GM18868 (cell line): ENCODE measurements around the gene AGPAT3.

Experiments used
- ATAC-seq: cut with Tn5 transposase; IDR thresholded peaks from one replicate; pipeline ENCODE4 v1.9.1; 2021; ENCODE audit warnings: mild to moderate bottlenecking, moderate library complexity; ENCODE audit not compliant: unreplicated experiment

The AGPAT3 gene

DNA sequence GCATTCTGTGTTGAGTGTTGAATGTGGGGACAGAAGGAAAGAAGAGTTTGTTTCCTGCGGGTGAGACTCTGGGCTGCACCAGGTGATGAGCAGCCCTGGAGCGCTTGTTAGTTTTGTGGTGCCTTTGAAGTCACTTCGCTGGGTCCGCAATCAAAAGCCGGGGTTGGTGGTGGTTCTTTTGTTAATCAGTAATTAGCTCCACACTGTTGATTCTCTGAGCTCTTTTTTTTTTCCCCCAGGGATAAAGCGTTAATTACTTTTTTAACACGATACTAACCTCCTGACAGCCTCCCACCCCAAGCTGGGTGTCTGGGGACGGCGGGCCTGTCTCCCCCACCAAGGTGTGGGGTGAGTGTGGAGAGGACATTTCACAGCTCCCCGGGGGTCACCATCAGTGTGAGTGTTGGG, 56.6 kb downstream of the AGPAT3 start:
- no peak for ATAC-seq

DNA sequence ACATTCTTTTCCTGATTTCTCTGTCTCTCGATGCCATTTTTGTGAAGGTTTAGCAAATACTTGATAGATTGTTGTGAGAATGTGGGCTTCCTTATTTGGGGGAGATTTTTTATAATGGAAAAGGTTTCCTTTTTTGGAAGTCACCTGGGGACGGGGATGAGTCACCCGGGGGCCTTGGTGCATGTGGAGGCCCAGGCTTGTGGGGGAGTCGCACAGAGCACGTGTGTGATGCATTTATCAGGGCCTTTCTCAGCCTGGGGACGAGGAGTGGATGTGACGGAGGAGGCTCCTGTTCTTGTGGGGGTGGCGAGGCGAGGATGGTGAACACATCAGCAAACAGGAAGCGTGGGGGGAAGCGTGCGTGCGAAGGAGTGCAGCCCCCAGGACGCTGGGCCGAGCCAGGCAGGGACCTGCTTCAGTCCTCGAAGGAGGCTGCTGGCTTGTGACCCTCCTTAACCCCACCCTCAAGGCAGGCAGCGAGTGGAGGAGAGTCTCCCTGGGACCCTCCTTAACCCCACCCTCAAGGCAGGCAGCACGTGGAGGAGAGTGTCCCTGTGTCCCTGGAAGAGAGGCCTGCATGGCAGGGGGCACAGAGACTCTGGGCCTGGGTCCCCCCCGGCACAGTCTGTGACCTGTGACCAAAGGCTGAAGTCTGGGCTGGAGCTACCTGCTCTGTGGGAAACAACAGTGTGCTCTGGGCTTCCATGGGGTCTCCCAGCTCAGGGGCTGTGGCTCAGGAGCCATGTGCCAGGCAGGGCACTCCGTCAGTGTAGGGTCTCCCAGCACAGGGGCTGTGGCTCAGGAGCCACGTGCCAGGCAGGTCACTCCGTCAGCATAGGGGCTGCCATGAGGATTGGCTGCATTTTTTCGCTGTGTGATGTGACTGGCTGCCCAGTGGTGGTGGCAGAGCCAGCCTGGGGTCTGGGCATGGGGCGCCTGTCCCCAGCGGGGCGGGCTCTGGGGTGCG, 57.2 kb downstream of the AGPAT3 start:
- no peak for ATAC-seq

DNA sequence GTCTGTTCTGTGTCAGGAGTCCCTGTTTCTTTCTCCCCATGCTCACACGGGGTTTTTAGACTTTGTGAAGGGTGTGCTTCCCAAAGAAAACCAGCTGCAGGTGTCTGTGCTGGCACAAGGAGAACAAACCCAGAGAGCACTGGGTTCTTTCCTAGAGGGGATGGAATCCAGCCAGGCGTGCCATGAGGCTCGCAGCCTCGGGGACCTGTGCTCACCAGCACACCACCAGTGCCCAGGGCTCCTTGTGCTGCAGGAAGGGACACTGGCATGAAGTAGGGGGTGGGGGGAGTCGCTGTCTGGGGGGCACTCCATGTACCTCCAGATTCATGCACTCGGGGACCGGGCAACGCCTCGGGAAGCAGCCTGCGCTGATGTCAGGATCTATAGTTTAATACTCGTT, 57.9 kb downstream of the AGPAT3 start:
- ATAC-seq = no peak

DNA sequence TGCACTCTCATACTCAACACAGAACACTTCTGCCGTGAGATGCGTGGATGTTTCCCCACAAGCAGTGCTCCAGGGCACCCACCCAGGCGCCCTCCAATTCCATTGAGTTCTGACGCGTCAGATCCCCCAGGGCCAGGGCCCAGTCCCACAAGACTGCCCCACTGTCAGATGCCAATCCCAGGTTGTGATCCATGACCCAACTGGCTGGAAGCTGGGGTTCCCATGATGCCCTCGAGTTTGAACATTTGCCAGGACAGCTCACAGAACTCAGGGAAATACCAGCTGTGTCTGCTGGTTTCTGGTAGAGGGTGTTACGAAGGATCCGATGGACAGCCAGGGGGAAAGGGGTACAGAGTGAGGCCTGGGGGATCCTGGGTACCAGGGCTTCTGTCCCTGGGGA, 58.4 kb downstream of the AGPAT3 start:
- ATAC-seq = no peak

DNA sequence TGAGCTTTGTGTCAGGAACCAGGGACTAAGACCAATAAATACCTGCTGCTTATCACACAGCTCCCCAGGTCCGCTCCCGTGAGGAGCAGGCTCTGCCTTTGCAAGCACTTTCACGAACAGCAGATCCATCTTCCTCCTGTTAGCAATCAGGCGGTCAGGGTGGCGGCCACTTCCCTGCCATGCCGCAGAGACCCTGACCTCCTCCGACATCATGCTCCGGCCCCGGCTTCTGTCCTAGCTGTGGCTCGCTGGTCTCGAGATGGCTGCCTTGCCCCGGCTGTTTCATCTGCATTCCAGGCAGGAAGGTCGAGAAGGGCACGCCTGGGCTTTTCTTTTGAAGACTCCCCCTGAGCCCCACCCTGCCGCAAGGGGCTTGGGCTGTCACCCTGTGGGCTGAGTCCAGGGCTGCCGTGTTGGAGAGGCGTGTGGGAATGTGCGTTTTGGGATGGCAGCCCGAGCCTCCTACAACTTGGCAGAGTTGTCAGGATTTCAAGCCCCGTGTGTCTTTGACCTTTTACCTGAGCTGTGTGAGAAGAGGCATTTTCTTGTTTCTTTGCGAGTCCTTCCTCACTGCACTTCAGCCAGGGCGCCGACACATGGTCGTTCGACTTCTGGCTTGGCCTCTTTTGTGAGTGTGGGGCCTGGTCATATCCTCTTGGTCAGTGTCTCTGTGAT, 59.5 kb downstream of the AGPAT3 start:
- ATAC-seq = no peak

DNA sequence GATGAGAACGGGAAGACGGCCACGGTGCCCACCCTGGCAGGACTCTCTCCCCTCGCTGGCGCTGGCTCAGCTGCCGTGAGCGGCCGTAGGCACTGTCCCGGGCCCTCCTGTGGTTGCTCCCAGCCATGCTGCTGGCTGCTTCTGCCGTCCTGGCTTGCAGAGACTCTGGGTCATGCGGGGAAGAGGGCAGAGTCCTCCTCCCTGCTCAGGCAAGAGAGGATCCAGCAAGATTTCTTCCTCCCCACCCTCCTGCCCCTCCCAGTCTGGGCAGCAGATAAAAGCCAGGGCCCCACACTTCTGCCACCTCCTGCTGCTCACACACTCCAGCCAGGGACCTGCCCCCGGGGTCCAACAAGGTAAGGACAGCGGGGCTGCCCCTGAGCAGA, 60.1 kb downstream of the AGPAT3 start:
- no peak for ATAC-seq

DNA sequence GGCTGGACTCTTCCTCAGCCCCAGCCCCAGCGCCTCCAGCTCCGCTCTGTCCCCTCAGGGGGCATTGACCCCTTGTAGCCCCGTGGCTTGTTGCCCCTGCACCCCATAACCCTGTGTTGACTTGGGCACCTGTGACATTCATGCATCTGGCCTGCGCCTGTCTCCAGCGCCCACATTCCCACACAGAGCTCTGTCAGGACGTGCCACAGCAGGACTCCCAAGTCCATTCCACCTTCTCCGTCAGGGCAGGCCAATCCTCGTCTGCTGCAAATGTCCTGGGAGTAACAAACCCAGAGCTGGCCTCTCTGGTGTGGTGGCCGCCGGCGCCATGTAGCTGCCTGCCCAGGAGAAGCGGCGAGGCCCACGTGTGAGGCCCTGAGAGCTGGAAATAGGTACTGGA, 60.6 kb downstream of the AGPAT3 start:
- ATAC-seq = no peak

DNA sequence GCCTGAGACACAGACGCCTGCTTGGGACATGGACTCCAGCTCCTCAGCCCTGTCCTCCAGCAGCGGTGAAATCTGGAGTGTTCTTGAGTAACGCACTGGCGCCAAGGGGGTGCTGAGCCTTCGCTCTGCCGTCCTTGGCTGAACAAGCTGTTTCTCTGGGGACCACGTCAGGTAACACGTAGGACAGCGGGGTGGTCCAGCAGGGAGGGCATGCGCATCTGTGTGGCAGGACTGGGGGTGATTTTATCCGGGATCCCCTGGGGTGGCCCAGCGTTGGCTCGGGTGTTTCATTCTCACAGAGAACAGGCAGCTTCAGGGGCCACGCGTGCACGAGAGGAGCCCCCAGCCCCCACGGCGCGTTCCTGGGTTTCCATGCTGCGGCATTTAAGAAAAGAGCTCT, 61.2 kb downstream of the AGPAT3 start:
- no peak for ATAC-seq

DNA sequence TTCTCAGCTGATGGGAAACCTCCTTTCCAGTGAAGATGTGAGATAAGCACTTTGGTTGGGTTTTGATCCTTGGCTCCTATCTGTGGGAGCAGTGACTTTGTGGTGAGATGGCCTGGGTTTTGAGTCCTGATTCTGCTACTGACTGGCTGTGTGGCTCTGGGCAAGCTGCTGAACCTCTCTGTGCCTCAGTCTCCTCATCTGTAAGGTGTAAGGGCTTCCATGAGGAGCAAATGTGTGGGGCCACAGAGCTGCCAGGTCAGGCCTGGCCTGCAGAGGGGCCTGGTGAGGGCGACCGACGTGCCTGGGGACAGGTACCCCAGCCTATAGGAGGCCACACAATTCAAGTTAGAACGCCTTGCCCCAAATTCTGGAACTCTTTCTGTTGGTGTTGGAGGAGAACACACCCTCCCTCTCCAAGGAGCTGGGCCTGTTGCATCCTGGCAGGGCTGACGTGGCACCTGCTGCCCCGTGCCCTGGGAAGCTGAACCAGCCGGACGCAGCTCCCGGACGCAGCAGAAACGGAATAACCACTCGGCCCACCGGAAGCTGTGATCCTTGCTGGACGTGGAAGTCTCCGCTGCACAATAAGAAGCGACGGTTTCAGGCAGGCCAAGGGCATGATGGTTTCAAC, 62.7 kb downstream of the AGPAT3 start:
- ATAC-seq = no peak

DNA sequence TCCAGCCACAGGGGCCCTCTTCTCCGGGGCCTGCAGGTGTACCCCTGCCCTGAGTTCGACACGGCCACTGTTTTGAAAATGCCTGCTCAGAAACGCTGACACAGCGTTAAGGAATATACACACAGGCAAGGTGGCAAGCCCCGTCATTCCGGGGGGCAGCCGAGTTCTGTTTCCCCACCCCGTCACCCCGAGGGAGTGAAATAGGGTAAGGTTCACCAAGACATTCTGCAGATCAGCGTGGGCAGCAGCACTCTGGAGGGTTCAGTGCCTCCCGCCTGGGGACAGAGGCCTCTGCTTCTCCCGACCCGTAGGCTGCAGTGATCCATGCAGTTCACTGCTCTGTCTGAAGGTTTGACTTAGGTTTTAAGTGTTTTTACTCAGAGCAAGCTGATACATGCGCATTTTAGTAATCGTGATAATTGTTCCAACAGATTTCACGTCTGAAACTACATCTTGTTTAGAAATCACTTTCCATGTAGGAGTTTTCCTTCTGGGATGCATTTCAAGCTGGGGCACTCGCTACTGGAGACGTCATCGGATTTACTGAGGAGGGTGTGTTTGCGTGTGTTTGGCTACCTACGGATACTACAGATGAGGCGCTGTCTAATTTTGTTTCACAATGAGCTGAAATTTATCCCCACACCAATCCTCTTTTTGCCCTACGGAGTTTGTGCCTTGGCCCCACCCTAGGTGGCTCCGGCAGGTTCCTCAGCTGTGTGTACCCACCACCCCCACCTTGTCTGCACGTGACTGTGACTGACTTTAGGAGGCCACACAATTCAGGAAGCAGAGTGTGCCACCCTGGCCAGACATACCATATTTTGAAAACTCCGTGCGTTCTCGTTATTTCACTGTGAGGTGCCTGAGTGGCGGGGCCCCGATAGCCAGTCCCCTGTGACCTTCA, 63.5 kb downstream of the AGPAT3 start:
- no peak for ATAC-seq

DNA sequence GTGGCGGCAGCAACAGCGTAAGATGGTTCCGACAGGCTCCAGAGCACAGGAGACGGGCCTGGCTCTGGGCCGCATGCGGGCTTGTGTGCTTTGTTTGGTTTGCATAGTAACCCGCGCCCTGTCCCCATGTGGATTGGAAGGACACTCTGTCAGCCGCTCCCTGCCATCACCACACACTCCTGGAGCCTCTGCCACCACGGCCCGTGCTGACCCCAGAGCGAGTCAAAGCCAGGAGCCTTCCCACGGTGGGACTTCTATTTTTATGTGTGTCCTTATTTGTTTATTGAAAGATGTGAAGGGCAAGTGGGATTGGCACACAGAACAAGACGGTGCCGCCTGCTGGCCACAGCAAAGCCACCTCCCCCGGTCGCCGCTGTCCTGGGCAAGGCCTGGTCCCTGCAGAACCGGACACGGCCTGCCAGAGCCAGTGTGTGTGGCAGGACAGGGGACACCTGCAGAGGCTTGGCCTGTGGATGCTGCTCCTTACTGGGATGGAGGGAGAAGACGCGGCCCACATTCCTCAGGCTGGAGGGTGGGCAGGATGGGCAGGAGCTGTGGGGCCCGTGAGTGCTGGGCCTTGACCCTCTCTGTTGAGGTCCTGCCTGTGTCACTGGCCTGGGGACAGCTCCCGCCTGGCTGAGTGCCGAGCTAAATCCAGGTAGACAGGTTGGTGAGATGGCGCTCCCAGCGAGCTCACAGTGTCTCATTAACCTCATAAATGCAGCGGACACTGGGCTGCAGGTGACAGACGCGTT, 64.4 kb downstream of the AGPAT3 start:
- no peak for ATAC-seq

DNA sequence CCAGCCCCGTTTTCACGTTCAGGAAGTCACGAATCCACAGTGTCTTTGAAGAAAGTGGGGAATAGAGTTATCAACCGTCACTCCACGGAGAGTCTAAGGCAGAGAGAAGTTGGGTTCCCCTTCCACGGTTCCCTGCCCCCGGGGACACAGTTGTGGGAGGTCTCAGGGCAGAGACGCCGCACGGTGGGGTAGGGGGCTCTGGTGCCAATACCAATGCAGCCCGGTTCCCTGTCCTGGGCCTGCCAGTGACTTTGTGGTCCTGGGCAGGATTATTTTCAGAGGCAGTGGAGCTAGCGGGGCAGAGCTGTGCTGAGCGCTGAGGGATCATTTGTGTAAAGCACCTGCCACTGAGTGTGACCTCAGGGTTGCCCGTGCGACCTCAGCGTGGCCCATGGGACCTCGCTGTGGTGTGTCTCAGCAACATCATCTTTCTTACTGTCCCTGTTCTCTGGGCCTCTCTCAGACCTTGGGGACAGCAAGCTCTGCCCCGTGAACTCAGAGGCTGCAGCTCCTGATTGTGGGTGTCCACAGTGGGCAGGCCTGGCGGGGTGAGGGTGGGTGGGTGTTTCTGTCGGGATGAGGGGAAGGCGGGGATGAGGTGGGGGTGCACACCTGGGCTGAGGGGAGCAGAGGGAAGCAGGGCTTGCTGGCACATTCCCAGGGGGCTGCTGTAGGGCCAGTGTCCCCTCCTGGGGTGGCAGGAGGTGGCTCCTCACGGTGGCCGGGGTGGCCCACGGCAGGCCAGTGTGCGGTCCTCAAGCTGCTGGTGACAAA, 65.2 kb downstream of the AGPAT3 start:
- no peak for ATAC-seq

DNA sequence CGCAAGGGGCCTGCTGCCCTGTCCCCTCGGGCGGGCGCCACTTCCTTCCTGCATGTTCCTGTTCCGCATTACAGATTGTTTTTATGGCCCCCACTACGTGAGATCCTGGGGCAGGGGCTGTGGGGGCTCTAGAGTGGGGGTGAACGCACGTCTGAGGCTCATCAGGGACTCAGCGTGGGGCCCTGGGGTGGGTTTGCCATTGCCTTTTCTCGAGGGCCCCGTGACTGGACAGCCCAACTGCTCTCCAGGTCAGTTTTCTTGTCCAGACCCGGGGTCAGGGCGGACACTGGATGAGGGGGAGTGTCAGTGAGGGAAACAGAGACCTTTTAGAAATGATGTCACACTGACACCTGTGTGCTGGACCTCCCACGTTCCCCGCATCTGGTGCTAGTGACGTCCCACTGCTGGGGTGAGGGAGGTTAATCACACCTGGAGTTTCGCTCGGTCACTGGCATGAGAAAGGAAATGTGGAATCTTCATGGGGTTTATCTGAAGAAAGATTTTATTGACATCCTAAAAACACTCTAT, 65.9 kb downstream of the AGPAT3 start:
- no peak for ATAC-seq

DNA sequence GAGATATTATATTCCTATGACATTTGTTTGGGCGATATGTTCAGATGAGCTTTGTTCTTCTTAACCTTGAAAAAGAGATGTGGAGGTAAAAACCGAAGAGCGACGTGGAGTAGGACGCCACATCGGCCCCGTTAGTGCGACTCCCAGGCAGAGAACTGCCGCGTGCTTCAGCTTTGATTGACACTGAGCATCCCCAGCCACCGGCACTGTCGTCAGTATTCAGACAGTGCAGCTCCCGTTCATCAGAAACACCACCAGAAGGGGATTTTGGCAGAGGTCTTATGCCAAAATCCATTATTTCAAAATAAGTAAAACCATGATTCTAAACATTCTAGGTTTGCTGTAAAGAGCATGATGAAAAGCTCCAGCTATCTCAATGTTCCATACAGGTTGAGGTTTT, 66.5 kb downstream of the AGPAT3 start:
- no peak for ATAC-seq

DNA sequence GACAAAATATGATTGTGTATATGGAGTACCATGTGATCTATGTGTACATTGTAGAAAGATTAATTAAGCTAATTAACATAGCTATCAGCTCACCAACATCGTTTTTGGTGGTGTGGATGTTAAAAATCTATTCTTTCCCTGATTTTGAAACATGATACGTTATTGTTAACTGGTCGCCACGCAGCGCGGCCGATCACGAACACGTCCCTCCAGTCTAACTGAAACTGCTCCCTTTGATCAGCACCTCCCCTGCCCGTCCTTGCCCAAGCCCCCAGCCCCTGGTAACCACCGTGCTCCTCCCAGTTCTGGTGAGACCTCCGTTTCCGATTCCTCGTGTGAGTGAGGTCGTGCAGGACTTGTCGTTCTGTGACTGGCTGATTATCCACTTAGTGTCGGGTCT, 67.0 kb downstream of the AGPAT3 start:
- ATAC-seq = no peak

DNA sequence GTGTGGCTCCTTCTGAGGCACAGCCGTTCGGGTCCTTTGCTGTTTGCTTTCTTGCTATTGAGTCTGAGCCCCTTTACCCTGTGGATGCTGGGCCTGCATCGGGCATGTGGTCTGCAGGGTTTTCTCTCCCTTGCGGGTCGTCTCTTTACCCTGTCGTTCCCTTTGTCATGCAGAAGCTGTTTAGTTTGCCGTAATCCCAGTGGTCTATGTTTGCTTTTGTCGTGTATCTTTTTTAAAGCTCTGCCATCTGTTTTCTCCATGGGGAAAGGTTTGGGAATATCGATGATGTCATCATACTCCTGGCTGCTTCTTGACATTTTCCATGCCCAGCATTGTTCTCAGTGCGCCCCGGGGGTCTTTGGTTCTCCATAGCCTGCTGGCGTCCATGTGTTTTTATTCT, 68.2 kb downstream of the AGPAT3 start:
- ATAC-seq = no peak

DNA sequence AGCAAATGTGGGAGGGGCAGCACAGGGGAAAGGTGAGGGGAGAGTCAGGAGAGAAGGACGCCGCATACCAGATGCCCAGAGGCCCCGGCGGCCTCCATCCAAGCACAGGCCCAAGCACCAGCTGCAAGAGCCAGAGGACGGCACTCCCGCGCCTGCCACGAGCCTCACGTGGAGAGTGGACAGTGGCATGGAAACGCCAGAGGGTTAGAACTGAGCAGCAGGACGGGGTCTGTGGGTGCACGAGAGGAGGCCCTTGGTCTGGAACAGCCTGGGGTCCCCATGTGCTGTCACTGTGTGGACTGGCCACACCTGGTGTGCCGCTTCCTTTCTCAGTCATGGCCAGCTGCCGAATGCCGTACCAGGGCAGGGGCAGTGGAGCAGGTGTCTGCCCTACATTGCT, 68.7 kb downstream of the AGPAT3 start:
- ATAC-seq = no peak

DNA sequence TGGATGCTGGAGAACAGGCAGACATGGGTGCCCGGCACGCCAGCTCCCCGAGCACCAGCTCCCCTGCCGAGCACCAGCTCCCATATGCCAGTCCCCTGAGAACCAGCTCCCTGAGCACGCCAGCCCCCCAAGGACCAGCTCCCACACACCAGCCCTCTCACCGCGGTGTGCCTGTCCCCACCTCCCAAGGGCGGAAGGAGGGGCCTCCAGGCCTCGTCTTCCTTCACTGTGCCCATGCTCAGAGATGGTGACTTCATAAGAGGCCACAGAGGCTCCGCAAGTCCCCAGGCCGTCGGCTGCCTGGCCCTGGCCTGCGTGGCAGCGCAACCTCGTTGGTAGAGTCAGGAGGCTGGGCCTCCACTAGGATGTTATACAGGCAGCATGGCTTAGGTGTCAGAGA, 69.1 kb downstream of the AGPAT3 start:
- ATAC-seq = no peak
